Measurements from ENCODE around the gene BLTP2.

Gene BLTP2

GRCh38 chr17:28646039-28646754, 1.2 kb upstream of the BLTP2 start:
- H4K20me1 ChIP-seq (ENCODE audit: control insufficient read depth, insufficient read depth, low read depth, low read length), result peaks cover 13% of the 10 kb centered on the region
- no peaks in the 10 kb centered on the region for H3K27me3 ChIP-seq (ENCODE audit: control insufficient read depth, low read length)
- no peaks in the 10 kb centered on the region for H3K9me3 ChIP-seq (ENCODE audit: control insufficient read depth, insufficient read depth, low read length)
- TF ChIP-seq EZH2phosphoT487 (IDR thresholded peaks at IDR 0.05; ENCODE audit: borderline replicate concordance, low read length), result no peak
- TF ChIP-seq CTCF (IDR thresholded peaks at IDR 0.05; ENCODE audit: low read depth, low read length, poor library complexity, severe bottlenecking), result no peak
- peaks cover 20% of the 10 kb centered on the region for H3F3A ChIP-seq (ENCODE audit: control insufficient read depth, insufficient read depth)
- peaks cover 53% of the 10 kb centered on the region for H3K36me3 ChIP-seq (ENCODE audit: control insufficient read depth, low read length)
- H3K4me3 ChIP-seq (ENCODE audit: low read length), result peak overlapping the region; percentile 97
- peak overlapping the region; percentile 84 for H3K4me2 ChIP-seq (ENCODE audit: low read length)
- H3K79me2 ChIP-seq (ENCODE audit: control insufficient read depth, low read length), result peaks cover 45% of the 10 kb centered on the region
- no peaks in the 10 kb centered on the region for H3K9me2 ChIP-seq (replicated peaks; ENCODE audit: control insufficient read depth, low read length)
- peaks cover 36% of the 10 kb centered on the region for H3K4me1 ChIP-seq (ENCODE audit: control insufficient read depth, low read length)
- peak overlapping the region; percentile 73 for H3K27ac ChIP-seq (ENCODE audit: low read depth, low read length)

- H3K4me2 ChIP-seq (ENCODE audit: low read length), result peak overlapping the region; percentile 84
- peak overlapping the region; percentile 73 for H3K27ac ChIP-seq (ENCODE audit: low read depth, low read length)
- H3K9me3 ChIP-seq (ENCODE audit: control insufficient read depth, insufficient read depth, low read length), result no peaks in the 10 kb centered on the region
- no peaks in the 10 kb centered on the region for H3K9me2 ChIP-seq (replicated peaks; ENCODE audit: control insufficient read depth, low read length)
- H3F3A ChIP-seq (ENCODE audit: control insufficient read depth, insufficient read depth), result peaks cover 20% of the 10 kb centered on the region
- H3K4me3 ChIP-seq (ENCODE audit: low read length), result peak overlapping the region; percentile 97
- no peaks in the 10 kb centered on the region for H3K27me3 ChIP-seq (ENCODE audit: control insufficient read depth, low read length)
- H3K4me1 ChIP-seq (ENCODE audit: control insufficient read depth, low read length), result peaks cover 36% of the 10 kb centered on the region
- H3K79me2 ChIP-seq (ENCODE audit: control insufficient read depth, low read length), result peaks cover 52% of the 10 kb centered on the region
- peaks cover 55% of the 10 kb centered on the region for H3K36me3 ChIP-seq (ENCODE audit: control insufficient read depth, low read length)
- H4K20me1 ChIP-seq (ENCODE audit: control insufficient read depth, insufficient read depth, low read depth, low read length), result peaks cover 17% of the 10 kb centered on the region
- TF ChIP-seq EZH2phosphoT487 (IDR thresholded peaks at IDR 0.05; ENCODE audit: borderline replicate concordance, low read length) (no peak), CTCF (IDR thresholded peaks at IDR 0.05; ENCODE audit: low read depth, low read length, poor library complexity, severe bottlenecking) (no peak)
Observed at GRCh38 chr17:28645576-28645939, 600 bp upstream of the BLTP2 start.

GRCh38 chr17:28643983-28644786, 773 bp downstream of the BLTP2 start:
- H4K20me1 ChIP-seq (ENCODE audit: control insufficient read depth, insufficient read depth, low read depth, low read length), result peaks cover 19% of the 10 kb centered on the region
- H3K4me1 ChIP-seq (ENCODE audit: control insufficient read depth, low read length), result peaks cover 36% of the 10 kb centered on the region
- no peaks in the 10 kb centered on the region for H3K9me2 ChIP-seq (replicated peaks; ENCODE audit: control insufficient read depth, low read length)
- peaks cover 60% of the 10 kb centered on the region for H3K79me2 ChIP-seq (ENCODE audit: control insufficient read depth, low read length)
- H3K9me3 ChIP-seq (ENCODE audit: control insufficient read depth, insufficient read depth, low read length), result no peaks in the 10 kb centered on the region
- no peaks in the 10 kb centered on the region for H3K27me3 ChIP-seq (ENCODE audit: control insufficient read depth, low read length)
- H3K4me2 ChIP-seq (ENCODE audit: low read length), result peak overlapping the region; percentile 84
- H3F3A ChIP-seq (ENCODE audit: control insufficient read depth, insufficient read depth), result peaks cover 20% of the 10 kb centered on the region
- TF ChIP-seq CTCF (IDR thresholded peaks at IDR 0.05; ENCODE audit: low read depth, low read length, poor library complexity, severe bottlenecking) (peak; percentile 59), EZH2phosphoT487 (IDR thresholded peaks at IDR 0.05; ENCODE audit: borderline replicate concordance, low read length) (no peak)
- H3K4me3 ChIP-seq (ENCODE audit: low read length), result peak overlapping the region; percentile 97
- H3K27ac ChIP-seq (ENCODE audit: low read depth, low read length), result peak overlapping the region; percentile 59
- peaks cover 65% of the 10 kb centered on the region for H3K36me3 ChIP-seq (ENCODE audit: control insufficient read depth, low read length)
